RCC 7860 (cell line): ENCODE results near the gene PSMG1.

ENCODE experiments used
- DNase-seq: peaks from one replicate; pipeline ENCODE4 v3.0.0-alpha.2; 2015; ENCODE audit warnings: low spot score
- FAIRE-seq: peaks from 2 replicates; lab custom pipeline; 2012; peaks lifted over from hg19 to GRCh38; lab: Jason Lieb, UNC

PSMG1 gene

GRCh38 chr21:39125752-39126485 lies 57.3 kb downstream of the PSMG1 start:
- DNase-seq: peak; percentile 68
- FAIRE-seq: no peak
